ENCODE results near the gene CORO6. TPM values are rescaled to one million over a fixed set of nuclear protein-coding genes. Genes with fewer than 3 reads are reported as not detected.

The CORO6 gene
- total RNA-seq, 1 experiment from 2014 or later: 35.0 TPM

- CTCF ChIA-PET: interaction anchor here (0.5 to 0.7 kb wide), 3 partner anchors 18 to 458 kb away, joined by 3 to 6 read pairs (median 3); no protein-coding TSS in a partner anchor
- intact Hi-C loops (cut with micrococcal nuclease; ENCODE audit: unreplicated experiment): no loop called here
- POLR2A ChIA-PET (ENCODE audit: unreplicated experiment): interaction anchor here (0.6 kb wide), 1 partner anchor 368 kb away, joined by 3 read pairs; no protein-coding TSS in a partner anchor
- peaks cover 9% of the 10 kb centered on the region; the same call in 1 of the 2 replicates for H3F3A ChIP-seq (ENCODE audit: insufficient read depth, low read depth)
- no peak overlapping the region for H3K27ac ChIP-seq
- TF ChIP-seq CTCF (conservative IDR thresholded peaks at IDR 0.05) (no peak), EZH2 (IDR thresholded peaks at IDR 0.05; ENCODE audit: low read depth) (no peak)
- no peaks in the 10 kb centered on the region for H4K20me1 ChIP-seq (ENCODE audit: insufficient read depth)
- no peak overlapping the region for H2AFZ ChIP-seq
- no peaks in the 10 kb centered on the region for H3K79me2 ChIP-seq (ENCODE audit: low read depth)
- H3K9me2 ChIP-seq (ENCODE audit: insufficient read depth): no peaks in the 10 kb centered on the region
- H3K4me3 ChIP-seq: no peak overlapping the region
- no peaks in the 10 kb centered on the region for H3K9me3 ChIP-seq (ENCODE audit: insufficient read depth, low read depth)
- no peak for DNase-seq
- H3K36me3 ChIP-seq (ENCODE audit: low read depth): no peaks in the 10 kb centered on the region
- TSS peak; percentile 28 for BruUV-seq (replicated peaks)
- H3K4me1 ChIP-seq (replicated peaks; ENCODE audit: insufficient read depth): peaks cover 8% of the 10 kb centered on the region
- no peaks in the 10 kb centered on the region for H3K27me3 ChIP-seq (ENCODE audit: insufficient read depth, low read depth)
- H3K4me2 ChIP-seq: no peak overlapping the region
These were observed 48.6 kb downstream of the CORO6 start for GRCh38 chr17:29573871-29574731.

GRCh38 chr17:29573558-29573869 lies 49.2 kb downstream of the CORO6 start:
- Histone ChIP-seq H3K79me2 (ENCODE audit: low read depth) (no peaks in the 10 kb centered on the region), H3K4me3 (no peak overlapping the region), H4K20me1 (ENCODE audit: insufficient read depth) (no peaks in the 10 kb centered on the region), H3K27ac (no peak overlapping the region), H3K36me3 (ENCODE audit: low read depth) (no peaks in the 10 kb centered on the region), H3K27me3 (ENCODE audit: insufficient read depth, low read depth) (no peaks in the 10 kb centered on the region), H3K9me3 (ENCODE audit: insufficient read depth, low read depth) (no peaks in the 10 kb centered on the region), H3K4me2 (no peak overlapping the region), H2AFZ (no peak overlapping the region), H3K9me2 (ENCODE audit: insufficient read depth) (no peaks in the 10 kb centered on the region), H3F3A (ENCODE audit: insufficient read depth, low read depth) (peaks cover 11% of the 10 kb centered on the region; the same call in 1 of the 2 replicates), H3K4me1 (replicated peaks; ENCODE audit: insufficient read depth) (peaks cover 9% of the 10 kb centered on the region)
- intact Hi-C loops (cut with micrococcal nuclease; ENCODE audit: unreplicated experiment): no loop called here
- no peak for DNase-seq
- ChIA-PET POLR2A (ENCODE audit: unreplicated experiment) (no interaction called here), CTCF (interaction anchor here (0.6 kb wide), 1 partner anchor 457 kb away, joined by 3 read pairs; no protein-coding TSS in a partner anchor)
- TF ChIP-seq EZH2 (IDR thresholded peaks at IDR 0.05; ENCODE audit: low read depth): no peak
- no peak for TF ChIP-seq CTCF (conservative IDR thresholded peaks at IDR 0.05)
- BruUV-seq (replicated peaks): no TSS peak

- Histone ChIP-seq H3K27ac (no peak overlapping the region), H3K9me2 (ENCODE audit: insufficient read depth) (no peaks in the 10 kb centered on the region), H4K20me1 (ENCODE audit: insufficient read depth) (no peaks in the 10 kb centered on the region), H3K79me2 (ENCODE audit: low read depth) (no peaks in the 10 kb centered on the region), H3K4me3 (no peak overlapping the region), H2AFZ (no peak overlapping the region), H3K27me3 (ENCODE audit: insufficient read depth, low read depth) (no peaks in the 10 kb centered on the region), H3K9me3 (ENCODE audit: insufficient read depth, low read depth) (no peaks in the 10 kb centered on the region), H3F3A (ENCODE audit: insufficient read depth, low read depth) (peaks cover 14% of the 10 kb centered on the region; the same call in 1 of the 2 replicates), H3K4me1 (replicated peaks; ENCODE audit: insufficient read depth) (peaks cover 9% of the 10 kb centered on the region), H3K36me3 (ENCODE audit: low read depth) (no peaks in the 10 kb centered on the region), H3K4me2 (no peak overlapping the region)
- no peak for TF ChIP-seq CTCF (conservative IDR thresholded peaks at IDR 0.05)
- TF ChIP-seq EZH2 (IDR thresholded peaks at IDR 0.05; ENCODE audit: low read depth): no peak
- BruUV-seq (replicated peaks): no TSS peak
- ChIA-PET CTCF (interaction anchor here (0.5 to 0.6 kb wide), 3 partner anchors 17 to 457 kb away, joined by 3 to 11 read pairs (median 3); no protein-coding TSS in a partner anchor), POLR2A (ENCODE audit: unreplicated experiment) (interaction anchor here (0.6 kb wide), 1 partner anchor 772 kb away, joined by 3 read pairs; no protein-coding TSS in a partner anchor)
- intact Hi-C loops (cut with micrococcal nuclease; ENCODE audit: unreplicated experiment): no loop called here
- peak in 1 of 2 experiments; percentile 17 for DNase-seq
These were observed 49.8 kb downstream of the CORO6 start for GRCh38 chr17:29572691-29573557.
